Measurements from ENCODE around the gene SLC12A8. TPM values are rescaled to one million over a fixed set of nuclear protein-coding genes. Genes with fewer than 3 reads are reported as not detected.

The SLC12A8 gene
- total and polyA plus RNA-seq, 10 of the 15 experiments (the other 5 are each of a cell fraction or from before 2014, with no cell fraction given), result 2.5 to 71.6 (median 50.1) TPM

GRCh38 chr3:125154800-125155269, 57.7 kb downstream of the SLC12A8 start:
- H3K4me2 ChIP-seq (ENCODE audit: control insufficient read depth, insufficient read depth), result peak overlapping the region; percentile 80
- POLR2A ChIA-PET, result interaction anchor here (0.8 kb wide), 1 partner anchor 12 kb away, joined by 3 read pairs; no protein-coding TSS in a partner anchor
- TF ChIP-seq EED (IDR thresholded peaks at IDR 0.05; ENCODE audit: low read depth) (peak; percentile 80), NFIC (IDR thresholded peaks at IDR 0.05; ENCODE audit: low read depth, low read length) (peak; percentile 62), PAX8 (IDR thresholded peaks at IDR 0.05) (no peak), SMARCA5 (IDR thresholded peaks at IDR 0.05) (no peak), ZNF384 (IDR thresholded peaks at IDR 0.05; ENCODE audit: borderline replicate concordance, low read depth, low read length) (no peak), EGR1 (IDR thresholded peaks at IDR 0.05; ENCODE audit: borderline replicate concordance in 1 of 2, low read depth in 2 of 2, low read length in 2 of 2) (peak in 1 of 2 experiments; percentile 82; a peak in 2 of 3 replicates), RUNX3 (IDR thresholded peaks at IDR 0.05; ENCODE audit: low read length) (peak; percentile 91), SUZ12 (IDR thresholded peaks at IDR 0.05; ENCODE audit: unreplicated experiment) (no peak), IKZF1 (conservative IDR thresholded peaks at IDR 0.05) (peak; percentile 61), MEF2A (IDR thresholded peaks at IDR 0.05; ENCODE audit: insufficient read depth, low read depth, low read length) (peak; percentile 65; the same call in 1 of the 2 replicates), CREB1 (IDR thresholded peaks at IDR 0.05; ENCODE audit: low read depth) (peak; percentile 94), CREM (IDR thresholded peaks at IDR 0.05; ENCODE audit: low read depth) (peak; percentile 84), BACH1 (IDR thresholded peaks at IDR 0.05; ENCODE audit: borderline replicate concordance) (no peak), IRF4 (IDR thresholded peaks at IDR 0.05; ENCODE audit: low read depth, low read length) (no peak), ZNF24 (IDR thresholded peaks at IDR 0.05) (0 out of 2 replicates have a peak, but pooled peaks have one; percentile 17), FOS (IDR thresholded peaks at IDR 0.05; ENCODE audit: borderline replicate concordance, extremely low read depth, insufficient read length) (no peak), TARDBP (IDR thresholded peaks at IDR 0.05; ENCODE audit: borderline replicate concordance) (no peak), PML (IDR thresholded peaks at IDR 0.05; ENCODE audit: low read length) (no peak), POLR2A (IDR thresholded peaks at IDR 0.05; ENCODE audit: low read depth, low read length) (0 out of 2 replicates have a peak, but pooled peaks have one; percentile 24), CHD1 (IDR thresholded peaks at IDR 0.05; ENCODE audit: low read depth, low read length) (no peak), YY1 (IDR thresholded peaks at IDR 0.05; ENCODE audit: low read depth, low read length) (peak; percentile 52; the same call in 1 of the 2 replicates)
- TF ChIP-seq, protein P1, sequence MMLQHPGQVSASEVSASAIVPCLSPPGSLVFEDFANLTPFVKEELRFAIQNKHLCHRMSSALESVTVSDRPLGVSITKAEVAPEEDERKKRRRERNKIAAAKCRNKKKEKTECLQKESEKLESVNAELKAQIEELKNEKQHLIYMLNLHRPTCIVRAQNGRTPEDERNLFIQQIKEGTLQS (IDR thresholded peaks at IDR 0.05; ENCODE audit: borderline replicate concordance, extremely low read depth, low read depth, low read length), result no peak
- TF ChIP-seq, protein P2, sequence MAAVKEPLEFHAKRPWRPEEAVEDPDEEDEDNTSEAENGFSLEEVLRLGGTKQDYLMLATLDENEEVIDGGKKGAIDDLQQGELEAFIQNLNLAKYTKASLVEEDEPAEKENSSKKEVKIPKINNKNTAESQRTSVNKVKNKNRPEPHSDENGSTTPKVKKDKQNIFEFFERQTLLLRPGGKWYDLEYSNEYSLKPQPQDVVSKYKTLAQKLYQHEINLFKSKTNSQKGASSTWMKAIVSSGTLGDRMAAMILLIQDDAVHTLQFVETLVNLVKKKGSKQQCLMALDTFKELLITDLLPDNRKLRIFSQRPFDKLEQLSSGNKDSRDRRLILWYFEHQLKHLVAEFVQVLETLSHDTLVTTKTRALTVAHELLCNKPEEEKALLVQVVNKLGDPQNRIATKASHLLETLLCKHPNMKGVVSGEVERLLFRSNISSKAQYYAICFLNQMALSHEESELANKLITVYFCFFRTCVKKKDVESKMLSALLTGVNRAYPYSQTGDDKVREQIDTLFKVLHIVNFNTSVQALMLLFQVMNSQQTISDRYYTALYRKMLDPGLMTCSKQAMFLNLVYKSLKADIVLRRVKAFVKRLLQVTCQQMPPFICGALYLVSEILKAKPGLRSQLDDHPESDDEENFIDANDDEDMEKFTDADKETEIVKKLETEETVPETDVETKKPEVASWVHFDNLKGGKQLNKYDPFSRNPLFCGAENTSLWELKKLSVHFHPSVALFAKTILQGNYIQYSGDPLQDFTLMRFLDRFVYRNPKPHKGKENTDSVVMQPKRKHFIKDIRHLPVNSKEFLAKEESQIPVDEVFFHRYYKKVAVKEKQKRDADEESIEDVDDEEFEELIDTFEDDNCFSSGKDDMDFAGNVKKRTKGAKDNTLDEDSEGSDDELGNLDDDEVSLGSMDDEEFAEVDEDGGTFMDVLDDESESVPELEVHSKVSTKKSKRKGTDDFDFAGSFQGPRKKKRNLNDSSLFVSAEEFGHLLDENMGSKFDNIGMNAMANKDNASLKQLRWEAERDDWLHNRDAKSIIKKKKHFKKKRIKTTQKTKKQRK (IDR thresholded peaks at IDR 0.05; ENCODE audit: low read depth, low read length), result no peak

More at GRCh38 chr3:125154800-125155269, 57.7 kb downstream of the SLC12A8 start:
- no peak for FAIRE-seq
- no peak for DNase-seq (ENCODE audit: low read depth, low spot score)
- Histone ChIP-seq H3K27me3 (replicated peaks in 1 of 2; ENCODE audit: control insufficient read depth in 2 of 2, insufficient read depth in 2 of 2, low read length in 1 of 2) (no peaks in the 10 kb centered on the region), H3K27ac (ENCODE audit: control insufficient read depth, insufficient read depth) (peak overlapping the region; percentile 36; the same call in 1 of the 2 replicates), H3K79me2 (ENCODE audit: control insufficient read depth, insufficient read depth, low read length) (no peaks in the 10 kb centered on the region), H4K20me1 (ENCODE audit: control insufficient read depth, insufficient read depth) (no peaks in the 10 kb centered on the region), H2AFZ (ENCODE audit: control insufficient read depth, low read depth, low read length) (peak overlapping the region; percentile 72), H3K9me3 (replicated peaks; ENCODE audit: control insufficient read depth, insufficient read depth, low read length) (no peaks in the 10 kb centered on the region), H3K9ac (ENCODE audit: control insufficient read depth, insufficient read depth, low read length) (no peak overlapping the region), H3K4me3 (no peak overlapping the region), H3K4me1 (ENCODE audit: control insufficient read depth, insufficient read depth, low read length) (peaks cover 21% of the 10 kb centered on the region), H3K36me3 (ENCODE audit: control insufficient read depth in 2 of 2, insufficient read depth in 2 of 2, low read length in 1 of 2) (no peaks in the 10 kb centered on the region)
- ATAC-seq, result peak; percentile 58
- RAD21 ChIA-PET (ENCODE audit: unreplicated experiment), result interaction anchor here (1.2 kb wide), 1 partner anchor 103 kb away, joined by 3 read pairs; no protein-coding TSS in a partner anchor
- CTCF ChIA-PET, result interaction anchor here (1.0 to 1.7 kb wide), 5 partner anchors 9 to 254 kb away, joined by 3 to 5 read pairs (median 3); no protein-coding TSS in a partner anchor
- SMC1A ChIA-PET (ENCODE audit: uncharacterized antibody, unreplicated experiment), result interaction anchor here (0.7 to 1.9 kb wide), 10 partner anchors 13 to 227 kb away, joined by 3 to 7 read pairs (median 3); partner anchors contain the start of gene MUC13
- intact Hi-C loops (cut with micrococcal nuclease; ENCODE audit: unreplicated experiment), result loop anchor here (5.0 kb wide), 1 partner anchor 277 kb away; no protein-coding TSS in a partner anchor
- in situ Hi-C loops (cut with MboI), result no loop called here
- 5% methylated on average over 17 of the region's 17 CpGs for WGBS (ENCODE audit: insufficient coverage, insufficient replicate concordance, low lambda C conversion rate, missing lambda C conversion rate)
- no TSS peak for BruUV-seq (replicated peaks)
